ACC112 (cell line): ENCODE measurements around the gene FAM114A2.
"Not testable (repeated sequence)": the region's sequence is repeated elsewhere in the genome, so short reads cannot be mapped to it uniquely, and the experiment has no call there.

ENCODE experiments used
- H2AFZ ChIP-seq: fragments of 200-600 bp; sonication (generic); one replicate; pipeline ENCODE4 v1.6.0; 2017; ENCODE audit warnings: antibody characterized with exemption, low read length; ENCODE audit not compliant: unreplicated experiment
- H3K27ac ChIP-seq: fragments of 200-600 bp; sonication (generic); 2 replicates; pipeline ENCODE4 v1.5.1; 2014; ENCODE audit warnings: low read depth, mild to moderate bottlenecking, antibody characterized with exemption, low read length, moderate library complexity
- H3K27me3 ChIP-seq: fragments of 200-600 bp; sonication (generic); 2 replicates; pipeline ENCODE4 v1.6.1; 2014; ENCODE audit warnings: mild to moderate bottlenecking, antibody characterized with exemption, low read length, moderate library complexity, mixed read lengths; ENCODE audit not compliant: insufficient read depth
- H3K36me3 ChIP-seq: fragments of 200-600 bp; sonication (generic); 2 replicates; pipeline ENCODE4 v1.6.1; 2016; ENCODE audit warnings: mild to moderate bottlenecking, antibody characterized with exemption, low read length, moderate library complexity, mixed read lengths; ENCODE audit not compliant: insufficient read depth
- H3K4me1 ChIP-seq: fragments of 200-600 bp; sonication (generic); one replicate; pipeline ENCODE4 v1.6.1; 2016; ENCODE audit warnings: low read length, mixed read lengths; ENCODE audit not compliant: insufficient read depth, unreplicated experiment, control insufficient read depth
- H3K4me3 ChIP-seq: fragments of 200-600 bp; sonication (generic); 2 replicates; pipeline ENCODE4 v1.5.1; 2014; ENCODE audit warnings: mild to moderate bottlenecking, low read depth, low read length
- H3K79me2 ChIP-seq: fragments of 200-600 bp; sonication (generic); one replicate; pipeline ENCODE4 v1.6.0; 2016; ENCODE audit warnings: low read length; ENCODE audit not compliant: control insufficient read depth, unreplicated experiment, insufficient read depth

Gene FAM114A2

DNA sequence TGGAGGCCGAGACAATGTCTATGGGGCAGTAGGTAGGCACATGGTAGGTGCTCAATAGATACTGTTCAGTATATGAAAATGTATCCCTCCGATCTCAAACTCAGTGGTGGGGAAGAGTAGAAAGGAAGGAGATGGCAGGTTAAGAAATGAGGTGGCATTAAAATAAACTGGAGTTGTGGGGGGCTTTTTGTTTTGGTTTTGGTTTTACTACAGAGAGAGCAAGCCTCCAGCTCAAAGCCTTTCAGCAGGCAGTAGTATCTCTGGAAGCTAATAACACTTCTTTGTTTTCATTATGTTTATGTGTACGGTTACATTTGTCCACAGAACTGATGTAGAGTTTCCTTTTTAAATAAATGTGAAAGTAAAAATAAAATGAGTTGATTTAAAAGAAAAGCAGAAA is 8.6 kb upstream of the FAM114A2 start:
- no peak overlapping the region for H3K4me3 ChIP-seq
- peaks cover 12% of the 10 kb centered on the region; the same call in 1 of the 2 replicates for H3K36me3 ChIP-seq
- no peak overlapping the region for H2AFZ ChIP-seq

DNA sequence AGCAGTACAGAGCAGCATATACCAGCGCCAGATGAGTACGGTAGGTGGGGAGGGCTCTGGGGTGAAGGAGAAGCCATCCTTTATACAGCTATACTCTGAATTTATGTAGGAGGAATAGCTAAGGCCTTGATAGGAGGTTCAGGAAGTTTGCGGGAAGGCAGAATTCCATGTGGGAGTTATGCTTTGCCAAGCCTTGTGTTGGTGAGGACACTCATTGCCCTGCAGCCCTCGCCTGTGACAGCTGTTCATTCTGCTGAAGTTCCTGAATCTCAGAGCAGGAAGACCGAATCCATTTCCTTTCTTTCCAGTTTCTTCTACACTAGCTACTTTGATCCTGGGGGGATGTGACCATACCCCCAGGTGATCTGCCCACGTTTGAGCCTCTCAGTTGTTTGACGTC is 7.8 kb upstream of the FAM114A2 start:
- H3K27ac ChIP-seq, result no peak overlapping the region
- H3K27me3 ChIP-seq, result no peaks in the 10 kb centered on the region
- H3K79me2 ChIP-seq, result peaks cover 41% of the 10 kb centered on the region
- H2AFZ ChIP-seq, result no peak overlapping the region
- peaks cover 6% of the 10 kb centered on the region for H3K4me1 ChIP-seq
- peaks cover 12% of the 10 kb centered on the region; the same call in 1 of the 2 replicates for H3K36me3 ChIP-seq
- no peak overlapping the region for H3K4me3 ChIP-seq

More for the DNA sequence above, 8.6 kb upstream of the FAM114A2 start:
- Histone ChIP-seq H3K27me3 (no peaks in the 10 kb centered on the region), H3K27ac (no peak overlapping the region), H3K79me2 (peaks cover 34% of the 10 kb centered on the region), H3K4me1 (peaks cover 3% of the 10 kb centered on the region)

DNA sequence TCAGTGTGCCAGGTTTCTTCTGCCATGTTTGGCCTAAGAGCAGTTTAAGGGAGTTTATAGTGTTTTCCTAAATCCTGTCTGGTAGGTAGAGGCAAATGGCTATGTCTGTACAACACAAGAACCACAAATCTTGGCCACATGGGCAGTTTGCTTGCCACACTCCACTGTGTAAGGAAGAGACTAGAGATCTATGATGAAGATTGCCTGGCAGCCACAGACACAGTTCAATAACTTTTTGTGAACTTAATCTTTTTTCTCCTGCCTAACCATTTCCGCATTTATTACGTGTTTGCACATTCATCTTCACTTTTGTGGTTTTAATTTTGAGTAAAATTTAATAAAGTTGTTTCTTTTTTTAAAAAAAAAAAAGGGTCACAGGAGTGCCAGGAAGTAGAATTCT is 5.9 kb upstream of the FAM114A2 start:
- Histone ChIP-seq H3K4me3 (no peak overlapping the region), H3K27me3 (no peaks in the 10 kb centered on the region), H3K79me2 (peaks cover 59% of the 10 kb centered on the region), H3K27ac (no peak overlapping the region), H3K4me1 (peaks cover 12% of the 10 kb centered on the region), H2AFZ (no peak overlapping the region), H3K36me3 (peaks cover 8% of the 10 kb centered on the region; the same call in 1 of the 2 replicates)

DNA sequence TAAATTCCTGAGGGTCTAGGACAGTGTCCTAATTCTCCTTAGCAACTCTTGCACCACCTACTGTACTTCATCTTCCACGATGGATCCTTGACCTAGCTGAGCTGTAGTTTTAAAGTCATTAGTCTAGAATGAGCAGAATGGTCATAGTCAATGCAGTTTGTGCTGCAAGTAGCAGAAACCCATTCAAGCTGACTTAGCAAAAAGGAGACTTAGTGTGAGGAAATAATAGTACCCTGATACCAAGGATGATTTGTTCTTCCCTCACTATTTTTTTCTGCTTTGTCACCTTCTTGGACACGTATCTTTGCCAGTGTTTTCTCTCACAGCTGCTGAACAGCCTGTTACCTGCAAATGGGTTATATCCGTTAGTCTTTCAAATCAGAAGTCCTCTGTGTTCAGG is 5.4 kb upstream of the FAM114A2 start:
- Histone ChIP-seq H3K27ac (no peak overlapping the region), H3K4me3 (no peak overlapping the region), H3K4me1 (peaks cover 12% of the 10 kb centered on the region), H3K79me2 (peaks cover 62% of the 10 kb centered on the region), H2AFZ (no peak overlapping the region), H3K27me3 (no peaks in the 10 kb centered on the region), H3K36me3 (0 out of 2 replicates have a peak, but pooled peaks cover 8% of the 10 kb centered on the region)

DNA sequence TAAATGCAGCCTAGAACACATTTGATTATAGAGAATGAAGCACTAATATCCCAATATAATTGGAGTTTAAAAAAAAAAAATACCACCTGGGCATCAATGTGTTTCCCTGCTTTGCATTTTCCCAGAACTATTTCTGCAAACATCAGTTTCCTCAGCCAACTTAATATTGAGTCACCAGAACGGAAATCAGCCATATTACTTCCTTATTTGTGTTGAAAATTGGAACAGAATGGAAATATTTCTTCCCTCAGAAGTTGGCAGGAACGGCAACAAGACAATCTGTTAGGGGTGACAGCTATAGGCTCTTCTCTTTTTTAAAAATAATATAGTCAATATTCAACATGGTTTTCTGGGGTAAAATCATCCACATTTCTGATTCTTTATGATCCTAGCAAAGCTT is 4.1 kb upstream of the FAM114A2 start:
- Histone ChIP-seq H3K27ac (no peak overlapping the region), H3K4me3 (no peak overlapping the region), H2AFZ (no peak overlapping the region), H3K79me2 (peaks cover 62% of the 10 kb centered on the region), H3K36me3 (0 out of 2 replicates have a peak, but pooled peaks cover 8% of the 10 kb centered on the region), H3K27me3 (no peaks in the 10 kb centered on the region), H3K4me1 (peaks cover 12% of the 10 kb centered on the region)

DNA sequence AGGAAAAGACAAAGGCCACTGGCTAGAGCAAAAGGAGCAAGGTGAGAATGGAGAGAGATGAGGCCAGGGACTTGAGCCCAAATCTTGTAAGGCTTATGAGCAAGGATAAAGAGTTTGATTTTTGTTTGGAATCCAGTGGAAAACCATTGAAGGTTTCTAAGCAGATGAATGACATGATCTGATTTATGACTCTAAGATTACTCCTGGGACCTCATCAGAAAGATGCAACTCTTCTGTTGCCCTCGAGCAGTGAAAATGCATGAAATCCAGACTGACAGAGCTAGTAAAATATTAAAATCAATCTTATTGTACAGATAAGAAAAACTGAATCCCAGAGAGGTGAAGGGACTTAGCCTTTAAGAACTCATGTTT is 734 bp upstream of the FAM114A2 start:
- Histone ChIP-seq H3K4me3 (peak overlapping the region; percentile 99), H3K36me3 (0 out of 2 replicates have a peak, but pooled peaks cover 5% of the 10 kb centered on the region), H3K27me3 (no peaks in the 10 kb centered on the region), H3K4me1 (peaks cover 18% of the 10 kb centered on the region), H3K27ac (no peak overlapping the region), H2AFZ (peak overlapping the region; percentile 99), H3K79me2 (peaks cover 60% of the 10 kb centered on the region)

DNA sequence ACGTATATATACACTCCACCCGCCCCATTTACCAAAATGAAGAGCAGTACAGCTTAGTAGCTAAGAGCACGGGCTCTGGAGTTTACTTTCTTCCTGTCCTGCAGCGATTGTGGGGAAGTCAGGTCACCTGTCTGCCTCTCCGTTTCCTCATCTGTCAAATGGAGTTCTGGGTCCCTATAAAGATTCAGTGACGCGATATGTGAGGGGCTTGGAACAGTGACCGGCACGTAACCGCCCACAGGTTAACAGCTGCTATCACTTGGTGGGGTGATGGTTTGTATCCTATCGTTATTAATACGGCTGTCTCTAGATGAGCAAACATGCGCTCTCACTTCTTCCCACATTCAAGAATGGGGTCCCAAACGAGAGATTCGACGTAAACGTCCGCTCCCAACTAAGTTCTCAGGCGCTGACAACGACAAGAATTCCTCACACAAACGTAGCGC is 426 bp downstream of the FAM114A2 start:
- Histone ChIP-seq H3K79me2 (peaks cover 53% of the 10 kb centered on the region), H3K36me3 (no peaks in the 10 kb centered on the region), H3K4me1 (peaks cover 18% of the 10 kb centered on the region), H3K27ac (peak overlapping the region; percentile 71), H3K4me3 (peak overlapping the region; percentile 99), H2AFZ (peak overlapping the region; percentile 99), H3K27me3 (no peaks in the 10 kb centered on the region)

DNA sequence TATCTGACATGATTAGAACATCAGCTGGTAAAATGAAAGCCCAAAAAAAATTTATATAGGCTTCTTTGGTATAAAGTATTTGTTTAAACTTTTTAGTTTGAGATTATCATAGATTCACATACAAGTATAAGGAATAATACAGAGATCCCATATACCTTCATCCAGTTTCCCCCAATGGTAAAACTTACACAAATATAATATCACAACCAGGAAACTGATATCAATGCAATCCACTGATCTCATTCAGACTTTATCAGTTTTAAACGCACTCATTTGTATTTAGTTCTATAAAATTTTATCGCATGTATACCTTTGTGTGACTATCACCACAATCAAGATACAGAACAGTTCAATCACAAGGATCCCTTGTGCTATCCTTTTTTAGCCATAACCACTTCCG is 3.8 kb downstream of the FAM114A2 start:
- H2AFZ ChIP-seq, result no peak overlapping the region
- peaks cover 9% of the 10 kb centered on the region for H3K4me1 ChIP-seq
- H3K27me3 ChIP-seq, result no peaks in the 10 kb centered on the region
- H3K27ac ChIP-seq, result no peak overlapping the region
- peaks cover 29% of the 10 kb centered on the region for H3K79me2 ChIP-seq
- H3K36me3 ChIP-seq, result no peaks in the 10 kb centered on the region
- no peak overlapping the region for H3K4me3 ChIP-seq

DNA sequence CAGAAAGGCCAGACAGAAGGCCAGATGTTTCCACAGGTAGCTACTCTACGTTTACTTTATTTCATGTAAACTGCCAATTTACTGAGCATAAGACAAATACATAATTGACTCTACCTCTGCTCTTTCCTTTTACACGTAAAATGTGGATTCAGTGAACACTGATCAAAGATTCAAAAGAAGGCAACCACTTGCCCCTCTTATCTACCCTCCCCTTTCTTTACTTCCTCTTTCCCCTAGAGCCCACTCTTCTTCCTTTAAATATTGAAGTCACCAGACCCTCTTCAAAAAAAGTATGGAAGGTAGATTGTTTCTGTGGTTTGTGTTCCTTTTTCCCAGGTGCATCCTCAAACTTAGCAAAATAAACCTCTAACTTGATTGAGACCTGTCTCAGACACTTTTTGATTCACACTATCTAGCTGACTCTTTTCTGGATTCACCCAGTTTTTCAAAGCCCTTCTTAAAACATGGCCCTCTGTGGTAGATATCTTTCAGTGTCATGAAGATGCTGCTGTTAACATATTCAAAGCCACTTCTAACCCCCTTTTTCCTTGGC is 6.7 kb downstream of the FAM114A2 start:
- H3K27ac ChIP-seq, result no peak overlapping the region
- no peak overlapping the region for H3K4me3 ChIP-seq
- no peaks in the 10 kb centered on the region for H3K27me3 ChIP-seq
- H3K36me3 ChIP-seq, result no peaks in the 10 kb centered on the region
- peaks cover 3% of the 10 kb centered on the region for H3K4me1 ChIP-seq
- H3K79me2 ChIP-seq, result peaks cover 9% of the 10 kb centered on the region
- H2AFZ ChIP-seq, result no peak overlapping the region

DNA sequence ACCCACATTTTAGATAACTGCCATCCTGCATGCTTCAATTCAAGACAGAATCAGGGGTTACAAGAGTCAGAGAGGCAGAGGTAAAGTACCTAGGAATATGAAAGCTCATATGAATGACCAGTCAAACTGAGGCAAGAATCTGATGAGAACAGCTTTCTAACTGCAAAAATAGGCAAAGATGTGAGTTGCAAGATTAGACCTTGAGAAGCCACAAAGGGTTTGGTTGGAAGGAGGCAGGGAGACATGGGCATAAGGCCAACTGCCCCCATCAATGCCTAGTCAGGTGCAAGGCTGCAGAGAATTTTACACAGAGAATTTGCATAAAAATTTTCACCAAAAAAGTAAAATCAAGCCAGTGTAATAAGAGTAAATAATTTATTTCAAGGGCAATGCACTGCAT is 12.8 kb downstream of the FAM114A2 start:
- Histone ChIP-seq H3K4me3 (no peak overlapping the region), H3K27ac (no peak overlapping the region), H2AFZ (no peak overlapping the region), H3K79me2 (no peaks in the 10 kb centered on the region), H3K27me3 (no peaks in the 10 kb centered on the region), H3K36me3 (no peaks in the 10 kb centered on the region), H3K4me1 (no peaks in the 10 kb centered on the region)

DNA sequence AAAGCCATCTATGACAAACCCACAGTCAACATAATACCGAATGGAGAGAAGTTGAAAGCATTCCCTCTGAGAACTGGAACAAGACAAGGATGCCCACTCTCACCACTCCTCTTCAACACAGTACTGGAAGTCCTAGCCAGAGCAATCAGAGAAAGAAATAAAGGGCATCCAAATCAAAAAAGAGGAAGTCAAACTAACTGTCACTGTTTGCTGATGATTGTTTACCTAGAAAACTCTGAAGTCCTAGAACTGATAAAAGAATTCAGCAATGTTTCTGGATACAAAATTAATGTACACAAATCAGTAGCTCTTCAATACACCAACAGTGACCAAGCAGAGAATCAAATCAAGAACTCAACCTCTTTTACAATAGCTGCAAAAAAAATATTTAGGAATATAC is 19.8 kb downstream of the FAM114A2 start:
- not testable (repeated sequence) for H3K79me2 ChIP-seq, H3K27ac ChIP-seq, H3K4me3 ChIP-seq, H3K27me3 ChIP-seq, H3K36me3 ChIP-seq, H3K4me1 ChIP-seq, H2AFZ ChIP-seq
